HepG2 (cell line): Measurements from ENCODE around the gene ARCN1. TPM values are rescaled to one million over a fixed set of nuclear protein-coding genes. Genes with fewer than 3 reads are reported as not detected.

Experiments used
- ATAC-seq: fragments of 200-7000 bp; cut with Tn5 transposase; 3 replicates; pipeline ENCODE4 v1.9.1; 2020; ENCODE audit warnings: mild to moderate bottlenecking, moderate library complexity
- BruUV-seq: library from RNA; stranded (reverse); fragments of 400-500 nt; replicated peaks from 2 replicates; lab custom pipeline; 2021; lab: Mats Ljungman, UMichigan
- CTCF ChIA-PET: fragments of 300-600 bp; formaldehyde crosslinking; extraction: SDS; loops from one replicate; lab custom pipeline; 2021; ENCODE audit warnings: low total read pairs, inconsistent platforms, low intra/inter-chr PET ratio; lab: Yijun Ruan, JAX
- POLR2A ChIA-PET: fragments of 350-600 bp; sonication (Branson Sonifier 250); formaldehyde crosslinking; loops from one replicate; lab custom pipeline; 2020; ENCODE audit warnings: antibody characterized with exemption, inconsistent platforms; lab: Yijun Ruan, JAX
- DNase-seq: peaks from one replicate; pipeline ENCODE4 v3.0.0-alpha.2; 2015; ENCODE audit warnings: low spot score
- FAIRE-seq: peaks from 3 replicates; lab custom pipeline; 2011; peaks lifted over from hg19 to GRCh38; lab: Jason Lieb, UNC
- H2AFZ ChIP-seq: one replicate; pipeline ENCODE4 v1.6.1; 2011; ENCODE audit warnings: low read length, inconsistent platforms
- H3K27ac ChIP-seq: fragments of 300-600 bp; 3 replicates; pipeline ENCODE4 v1.8.0; 2011; ENCODE audit warnings: mixed run types, mild to moderate bottlenecking, mixed read lengths, low read length, inconsistent platforms; ENCODE audit not compliant: insufficient read depth; ENCODE audit errors: extremely low read length
- H3K27me3 ChIP-seq, 2 experiments: fragments of 200-600 bp in 1 of 2; 2 replicates in 1 of 2; 3 replicates in 1 of 2; pipeline versions ENCODE4 v1.6.0 to v1.8.0; 2011; ENCODE audit warnings: low read length in 2 of 2, mild to moderate bottlenecking in 2 of 2, moderate library complexity in 2 of 2, inconsistent platforms in 1 of 2; ENCODE audit not compliant: insufficient read depth in 2 of 2, control insufficient read depth in 1 of 2
- H3K36me3 ChIP-seq, 2 experiments: fragments of 200-600 bp in 1 of 2; replicated peaks in 1 of 2; 2 replicates in 1 of 2; 3 replicates in 1 of 2; pipeline versions ENCODE4 v1.5.1 to v1.8.0; 2011; ENCODE audit warnings: low read length in 2 of 2, inconsistent platforms in 1 of 2; ENCODE audit not compliant: insufficient read depth in 2 of 2, control insufficient read depth in 1 of 2
- H3K4me1 ChIP-seq: 2 replicates; pipeline ENCODE4 v1.5.1; 2012; ENCODE audit warnings: low read length, inconsistent platforms; ENCODE audit not compliant: insufficient read depth
- H3K4me2 ChIP-seq: 2 replicates; pipeline ENCODE4 v1.6.0; 2011; ENCODE audit warnings: low read depth, low read length, inconsistent platforms
- H3K4me3 ChIP-seq, 3 experiments: fragments of 200-600 bp in 1 of 3; sonication (generic), shearing (Covaris generic) in 1 of 3; replicated peaks in 1 of 3; 2 replicates each; pipeline ENCODE4 v1.5.1; 2011 to 2016; ENCODE audit warnings: low read length in 3 of 3, inconsistent platforms in 2 of 3, low read depth in 2 of 3, mild to moderate bottlenecking in 2 of 3, control low read depth in 1 of 3, mixed read lengths in 1 of 3; ENCODE audit not compliant: insufficient read depth in 1 of 3
- H3K79me2 ChIP-seq: one replicate; pipeline ENCODE4 v1.6.1; 2011; ENCODE audit warnings: low read length, inconsistent platforms; ENCODE audit not compliant: insufficient read depth
- H3K9ac ChIP-seq: 2 replicates; pipeline ENCODE4 v1.6.0; 2011; ENCODE audit warnings: mild to moderate bottlenecking, low read depth, low read length, inconsistent platforms; ENCODE audit not compliant: insufficient read depth
- H3K9me3 ChIP-seq: 2 replicates; pipeline ENCODE4 v1.5.1; 2012; ENCODE audit warnings: mild to moderate bottlenecking, low read length
- H4K20me1 ChIP-seq: 2 replicates; pipeline ENCODE4 v1.6.0; 2011; ENCODE audit warnings: inconsistent platforms, mild to moderate bottlenecking, low read length, moderate library complexity; ENCODE audit not compliant: insufficient read depth
- ARNT ChIP-seq: fragments of 450-650 bp; IDR thresholded peaks from 2 replicates; pipeline ENCODE4 v1.6.1; 2017
- GMEB2 ChIP-seq: IDR thresholded peaks from 2 replicates; pipeline ENCODE4 v1.6.1; 2016; ENCODE audit warnings: missing biosample characterization, missing genetic modification reagents, low read depth
- GPBP1L1 ChIP-seq: sonication (generic); formaldehyde crosslinking; IDR thresholded peaks from 2 replicates; pipeline ENCODE4 v1.5.0; 2020; ENCODE audit warnings: mild to moderate bottlenecking, missing genetic modification reagents
- GRHL1 ChIP-seq: sonication (generic); formaldehyde crosslinking; conservative IDR thresholded peaks from 2 replicates; pipeline ENCODE4 v1.8.0; 2022; ENCODE audit warnings: missing genetic modification reagents
- HMG20A ChIP-seq: IDR thresholded peaks from 2 replicates; pipeline ENCODE4 v1.6.1; 2016; ENCODE audit warnings: borderline replicate concordance
- NBN ChIP-seq: fragments of 450-650 bp; conservative IDR thresholded peaks from 2 replicates; pipeline ENCODE4 v1.6.1; 2017
- RARG ChIP-seq: sonication (generic); formaldehyde crosslinking; IDR thresholded peaks from 2 replicates; pipeline ENCODE4 v1.4.0; 2020; ENCODE audit warnings: low read depth, mild to moderate bottlenecking, missing genetic modification reagents
- RORA ChIP-seq: sonication (generic); formaldehyde crosslinking; IDR thresholded peaks from 2 replicates; pipeline ENCODE4 v1.5.0; 2020; ENCODE audit warnings: mild to moderate bottlenecking, missing genetic modification reagents, moderate library complexity
- STAT6 ChIP-seq: sonication (generic); formaldehyde crosslinking; IDR thresholded peaks from 2 replicates; pipeline ENCODE4 v1.4.0; 2020; ENCODE audit warnings: missing genetic modification reagents, mild to moderate bottlenecking, borderline replicate concordance
- TCF7 ChIP-seq: sonication (generic); IDR thresholded peaks from 2 replicates; pipeline ENCODE4 v1.6.1; 2016; ENCODE audit warnings: antibody characterized with exemption, low read depth
- TEF ChIP-seq: sonication (generic); formaldehyde crosslinking; IDR thresholded peaks from 2 replicates; pipeline ENCODE4 v1.5.0; 2020; ENCODE audit warnings: missing genetic modification reagents
- ZFYVE20 ChIP-seq: sonication (generic); formaldehyde crosslinking; IDR thresholded peaks from 2 replicates; pipeline ENCODE4 v1.8.0; 2023; ENCODE audit warnings: low read depth, mild to moderate bottlenecking, moderate library complexity, missing genetic modification reagents, borderline replicate concordance
- ZNF101 ChIP-seq: sonication (generic); formaldehyde crosslinking; IDR thresholded peaks from 2 replicates; pipeline ENCODE4 v1.4.0; 2020; ENCODE audit warnings: mild to moderate bottlenecking, low read depth, missing genetic modification reagents, borderline replicate concordance
- ZNF251 ChIP-seq: sonication (generic); formaldehyde crosslinking; IDR thresholded peaks from 2 replicates; pipeline ENCODE4 v1.9.0; 2021; ENCODE audit warnings: mild to moderate bottlenecking, missing genetic modification reagents
- ZNF431 ChIP-seq: sonication (generic); formaldehyde crosslinking; IDR thresholded peaks from 2 replicates; pipeline ENCODE4 v1.9.0; 2022; ENCODE audit warnings: missing genetic modification reagents, low read depth, mild to moderate bottlenecking, borderline replicate concordance
- WGBS: methylation state at CpG from one replicate; pipeline ENCODE4 v1.1.6; 2017; ENCODE audit warnings: low lambda C conversion rate; 5-methylcytosine and 5-hydroxymethylcytosine counted together
- in situ Hi-C: cut with HindIII; loops from 2 replicates; pipeline ENCODE4 v1.10.0; 2017; ENCODE audit warnings: low pct_unique_long_range_greater_than_20kb; ENCODE audit not compliant: extremely low pct_ligation_motif_present
- intact Hi-C: fragments of 100-400 bp; cut with micrococcal nuclease; formaldehyde crosslinking; loops from one replicate; pipeline ENCODE4 v1.10.0; 2022; ENCODE audit not compliant: unreplicated experiment
- polyA plus RNA-seq, 8 experiments: library from polyadenylated mRNA; depleted of rRNA in 3 of 8; stranded (reverse) in 7 of 8; unstranded in 1 of 8; fragments of >200 nt; fragmentation: Illumina TruSeq in 4 of 8; extraction: Trizol in 4 of 8; gene quantifications; 2 replicates each; pipeline versions ENCODE4 v1.2.1 to v1.2.3, GENCODE V29; 2011 to 2016; ENCODE audit warnings: low read depth in 4 of 8, missing spikeins in 1 of 8, mixed read lengths in 1 of 8; ENCODE audit not compliant: insufficient read depth in 1 of 8
- total RNA-seq, 5 experiments: library from RNA; depleted of rRNA; stranded (reverse); fragments of >200 nt; fragmentation: Illumina TruSeq; extraction: Trizol; gene quantifications; 2 replicates each; pipeline ENCODE4 v1.2.3, GENCODE V29; 2016; ENCODE audit warnings: low read depth in 1 of 5

ARCN1 gene
- total and polyA plus RNA-seq, 2 of the 13 experiments (the other 11 are each of a cell fraction or from before 2014, with no cell fraction given): 148 to 200 TPM

- no peak for TF ChIP-seq GPBP1L1 (CRISPR knock-in tag)
- no peak for TF ChIP-seq GRHL1 (CRISPR knock-in tag)
- no peak for TF ChIP-seq NBN
- TF ChIP-seq ZNF101 (CRISPR knock-in tag): no peak
- no peak for TF ChIP-seq ARNT
Measured at GRCh38 chr11:118643995-118644345, 71.8 kb downstream of the ARCN1 start (continued).

- WGBS: 99% methylated on average over 10 of the region's 10 CpGs
- Histone ChIP-seq H3K4me3 (no peak overlapping the region), H3K9ac (no peak overlapping the region), H3K27me3 (no peaks in the 10 kb centered on the region), H3K36me3 (peaks cover 11 to 42% of the 10 kb centered on the region in 2 experiments; a peak in 4 of 5 replicates), H3K4me2 (no peak overlapping the region), H3K27ac (no peak overlapping the region), H3K4me1 (peaks cover 12% of the 10 kb centered on the region), H2AFZ (no peak overlapping the region), H4K20me1 (no peaks in the 10 kb centered on the region), H3K79me2 (no peaks in the 10 kb centered on the region), H3K9me3 (no peaks in the 10 kb centered on the region)
- BruUV-seq: no TSS peak
- no peak for DNase-seq
- intact Hi-C loops: no loop called here
- in situ Hi-C loops: no loop called here
- ChIA-PET POLR2A (interaction anchor here (1.4 kb wide), 1 partner anchor 15 kb away, joined by 3 read pairs; no protein-coding TSS in a partner anchor), CTCF (no interaction called here)
- no peak for ATAC-seq
- no peak for FAIRE-seq
- TF ChIP-seq STAT6 (CRISPR knock-in tag) (no peak), RORA (CRISPR knock-in tag) (no peak), TCF7 (no peak), HMG20A (no peak), ZNF251 (CRISPR knock-in tag) (no peak), ZFYVE20 (CRISPR knock-in tag) (no peak), ZNF431 (CRISPR knock-in tag) (no peak), TEF (CRISPR knock-in tag) (no peak), RARG (no peak), GMEB2 (CRISPR knock-in tag) (no peak)
Measured at GRCh38 chr11:118644496-118644895, 72.3 kb downstream of the ARCN1 start.
